RWPE2 (cell line): Measurements from ENCODE around the gene SLC29A3.
"Not testable (repeated sequence)": the region's sequence is repeated elsewhere in the genome, so short reads cannot be mapped to it uniquely, and the experiment has no call there.

Experiments
- ATAC-seq: fragments of 200-7000 bp; cut with Tn5 transposase; 3 replicates; pipeline ENCODE4 v1.9.1; 2021; ENCODE audit warnings: low read depth
- DNase-seq: peaks from one replicate; pipeline ENCODE4 v3.0.0-alpha.2; 2020; ENCODE audit warnings: low spot score
- H3K27ac ChIP-seq: fragments of 450-650 bp; 2 replicates; pipeline ENCODE4 v1.5.1; 2017; ENCODE audit warnings: mild to moderate bottlenecking; ENCODE audit not compliant: poor library complexity, severe bottlenecking
- H3K27me3 ChIP-seq: fragments of 250-450 bp; sonication (Bioruptor Pico); 2 replicates; pipeline ENCODE4 v1.5.1; 2021; ENCODE audit warnings: mild to moderate bottlenecking, moderate library complexity; ENCODE audit not compliant: insufficient read depth, poor library complexity, severe bottlenecking
- H3K36me3 ChIP-seq: fragments of 250-450 bp; sonication (Bioruptor Pico); 2 replicates; pipeline ENCODE4 v1.5.1; 2020; ENCODE audit warnings: low read depth, mild to moderate bottlenecking, moderate library complexity
- H3K4me1 ChIP-seq: fragments of 250-450 bp; sonication (Bioruptor Pico); 2 replicates; pipeline ENCODE4 v1.5.1; 2021; ENCODE audit warnings: mild to moderate bottlenecking, moderate library complexity; ENCODE audit not compliant: insufficient read depth, poor library complexity, severe bottlenecking
- H3K4me3 ChIP-seq: fragments of 250-450 bp; sonication (Bioruptor Pico); 2 replicates; pipeline ENCODE4 v1.5.1; 2021; ENCODE audit warnings: mild to moderate bottlenecking, moderate library complexity; ENCODE audit not compliant: severe bottlenecking
- H3K9me3 ChIP-seq: fragments of 250-450 bp; sonication (Bioruptor Pico); 2 replicates; pipeline ENCODE4 v1.5.1; 2021; ENCODE audit warnings: mild to moderate bottlenecking, moderate library complexity; ENCODE audit not compliant: severe bottlenecking
- TF ChIP-seq, protein P1 (sequence below): fragments of 450-650 bp; IDR thresholded peaks from one replicate; pipeline ENCODE4 v1.5.1; 2017; ENCODE audit warnings: mild to moderate bottlenecking, moderate library complexity; ENCODE audit not compliant: poor library complexity, severe bottlenecking

Gene SLC29A3

DNA sequence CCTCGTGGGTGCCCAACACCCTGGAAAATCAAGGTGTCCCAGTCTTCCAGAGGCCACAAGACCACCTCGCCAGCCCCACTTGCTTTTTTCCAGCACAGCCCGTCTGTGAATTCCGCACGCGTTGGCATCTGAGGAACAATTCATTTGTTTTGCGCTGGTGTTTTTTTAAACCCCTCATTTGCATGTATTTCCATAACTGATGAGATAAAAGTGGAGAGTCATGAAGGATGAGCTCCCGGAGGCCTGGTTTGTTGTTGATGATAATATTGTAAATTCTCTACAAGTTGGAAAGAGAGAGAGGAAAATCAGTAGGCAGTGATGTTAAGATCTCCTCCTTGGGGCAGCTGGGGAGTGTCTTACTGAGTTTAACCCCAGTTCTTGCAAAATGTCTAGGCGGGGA lies 34.6 kb downstream of the SLC29A3 start:
- TF ChIP-seq, protein P1, sequence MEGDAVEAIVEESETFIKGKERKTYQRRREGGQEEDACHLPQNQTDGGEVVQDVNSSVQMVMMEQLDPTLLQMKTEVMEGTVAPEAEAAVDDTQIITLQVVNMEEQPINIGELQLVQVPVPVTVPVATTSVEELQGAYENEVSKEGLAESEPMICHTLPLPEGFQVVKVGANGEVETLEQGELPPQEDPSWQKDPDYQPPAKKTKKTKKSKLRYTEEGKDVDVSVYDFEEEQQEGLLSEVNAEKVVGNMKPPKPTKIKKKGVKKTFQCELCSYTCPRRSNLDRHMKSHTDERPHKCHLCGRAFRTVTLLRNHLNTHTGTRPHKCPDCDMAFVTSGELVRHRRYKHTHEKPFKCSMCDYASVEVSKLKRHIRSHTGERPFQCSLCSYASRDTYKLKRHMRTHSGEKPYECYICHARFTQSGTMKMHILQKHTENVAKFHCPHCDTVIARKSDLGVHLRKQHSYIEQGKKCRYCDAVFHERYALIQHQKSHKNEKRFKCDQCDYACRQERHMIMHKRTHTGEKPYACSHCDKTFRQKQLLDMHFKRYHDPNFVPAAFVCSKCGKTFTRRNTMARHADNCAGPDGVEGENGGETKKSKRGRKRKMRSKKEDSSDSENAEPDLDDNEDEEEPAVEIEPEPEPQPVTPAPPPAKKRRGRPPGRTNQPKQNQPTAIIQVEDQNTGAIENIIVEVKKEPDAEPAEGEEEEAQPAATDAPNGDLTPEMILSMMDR, result no peak
- H3K36me3 ChIP-seq, result no peaks in the 10 kb centered on the region
- ATAC-seq (no peak), DNase-seq (no peak)
- H3K4me3 ChIP-seq, result no peak overlapping the region
- H3K4me1 ChIP-seq, result peaks cover 11% of the 10 kb centered on the region
- H3K27me3 ChIP-seq, result no peaks in the 10 kb centered on the region
- no peak overlapping the region for H3K27ac ChIP-seq
- H3K9me3 ChIP-seq, result no peaks in the 10 kb centered on the region

DNA sequence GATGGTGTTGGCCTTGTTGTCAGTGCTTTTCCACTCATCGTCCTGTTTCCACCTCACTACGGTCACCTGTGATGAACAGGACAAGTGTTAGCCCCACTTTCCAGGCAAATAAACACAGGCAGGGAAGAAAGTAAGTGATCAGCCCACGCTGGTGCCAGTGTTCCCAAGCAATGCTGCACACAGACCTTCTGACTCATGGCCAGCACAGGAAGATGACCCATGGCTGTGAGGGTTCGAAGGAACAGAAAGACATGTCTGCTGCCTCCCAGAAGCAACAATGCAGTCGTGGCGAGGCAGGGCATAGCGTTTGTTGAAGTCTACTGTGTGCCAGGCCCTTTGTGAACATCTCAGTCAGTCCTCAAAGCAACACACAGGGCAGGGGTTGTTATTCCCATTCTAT lies 35.7 kb downstream of the SLC29A3 start:
- ATAC-seq, result no peak
- Histone ChIP-seq H3K9me3 (no peaks in the 10 kb centered on the region), H3K27ac (no peak overlapping the region), H3K4me3 (no peak overlapping the region), H3K36me3 (no peaks in the 10 kb centered on the region), H3K4me1 (peaks cover 2% of the 10 kb centered on the region), H3K27me3 (no peaks in the 10 kb centered on the region)
- no peak for DNase-seq
- TF ChIP-seq, protein P1, result no peak

DNA sequence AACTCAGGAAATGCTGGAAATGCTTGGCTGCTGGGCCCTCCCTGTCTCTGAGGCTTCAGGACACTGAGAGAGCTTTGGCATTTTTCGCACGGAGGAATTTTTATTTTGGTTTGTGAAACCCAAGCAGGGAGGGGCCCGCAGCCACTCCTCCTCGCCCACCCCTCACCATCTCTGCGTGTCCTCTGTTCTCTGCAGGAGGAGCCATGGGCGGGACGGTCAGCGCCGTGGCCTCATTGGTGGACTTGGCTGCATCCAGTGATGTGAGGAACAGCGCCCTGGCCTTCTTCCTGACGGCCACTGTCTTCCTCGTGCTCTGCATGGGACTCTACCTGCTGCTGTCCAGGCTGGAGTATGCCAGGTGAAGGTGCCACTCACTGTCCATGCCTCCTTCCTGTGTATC lies 36.8 kb downstream of the SLC29A3 start:
- TF ChIP-seq, protein P1, result no peak
- Histone ChIP-seq H3K27ac (no peak overlapping the region), H3K4me3 (no peak overlapping the region), H3K4me1 (no peaks in the 10 kb centered on the region), H3K27me3 (no peaks in the 10 kb centered on the region), H3K9me3 (no peaks in the 10 kb centered on the region), H3K36me3 (no peaks in the 10 kb centered on the region)
- DNase-seq (no peak), ATAC-seq (no peak)

DNA sequence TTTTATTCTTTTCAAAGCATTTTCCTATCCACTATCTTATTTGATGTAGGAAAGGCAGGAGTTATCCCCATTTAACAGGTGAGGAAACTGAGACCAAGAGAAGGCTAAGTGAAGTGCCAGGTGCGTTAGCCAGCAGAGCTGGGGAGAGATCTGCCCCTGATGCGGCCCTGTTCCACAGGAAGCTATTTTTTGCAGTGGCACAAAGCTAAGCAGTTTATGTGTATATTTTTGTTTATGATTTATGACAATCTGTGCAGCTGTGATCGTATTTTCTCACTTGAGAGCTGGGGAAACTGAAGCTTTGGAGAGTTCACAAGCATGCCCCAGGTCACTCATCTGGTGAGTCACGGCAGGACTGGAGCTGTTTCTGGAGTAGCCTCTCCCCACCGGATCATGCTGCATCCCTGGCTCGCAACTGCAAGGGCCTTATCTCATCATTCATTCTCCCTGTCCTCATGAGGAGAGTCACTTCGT lies 38.8 kb downstream of the SLC29A3 start:
- H3K4me3 ChIP-seq, result no peak overlapping the region
- no peak for ATAC-seq
- no peaks in the 10 kb centered on the region for H3K36me3 ChIP-seq
- H3K4me1 ChIP-seq, result no peaks in the 10 kb centered on the region
- H3K27ac ChIP-seq, result no peak overlapping the region
- no peak for DNase-seq
- H3K9me3 ChIP-seq, result no peaks in the 10 kb centered on the region
- TF ChIP-seq, protein P1, result no peak
- H3K27me3 ChIP-seq, result no peaks in the 10 kb centered on the region

DNA sequence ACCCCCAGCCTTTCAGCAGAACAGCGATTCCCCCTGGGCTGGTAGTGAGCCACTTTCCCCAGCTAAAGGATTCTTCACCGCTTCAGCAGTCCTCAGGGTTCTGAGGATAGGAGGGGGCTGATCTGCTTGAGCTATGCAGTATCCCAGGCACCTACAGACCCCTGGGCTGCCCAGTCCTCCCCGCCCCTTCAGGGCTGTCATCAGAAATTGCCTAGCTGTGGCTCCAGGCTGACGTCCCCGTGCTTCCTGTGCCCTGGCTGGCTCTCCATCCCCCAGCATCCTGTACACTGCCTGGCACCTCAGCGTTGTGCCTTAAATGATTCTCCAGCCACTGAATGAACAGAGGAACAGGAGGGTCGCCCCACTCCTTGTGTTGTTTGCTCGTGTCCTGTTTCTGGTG lies 39.2 kb downstream of the SLC29A3 start:
- Histone ChIP-seq H3K9me3 (no peaks in the 10 kb centered on the region), H3K27ac (no peak overlapping the region), H3K27me3 (no peaks in the 10 kb centered on the region), H3K36me3 (no peaks in the 10 kb centered on the region), H3K4me3 (no peak overlapping the region), H3K4me1 (no peaks in the 10 kb centered on the region)
- ATAC-seq (no peak), DNase-seq (no peak)
- TF ChIP-seq, protein P1, result no peak

DNA sequence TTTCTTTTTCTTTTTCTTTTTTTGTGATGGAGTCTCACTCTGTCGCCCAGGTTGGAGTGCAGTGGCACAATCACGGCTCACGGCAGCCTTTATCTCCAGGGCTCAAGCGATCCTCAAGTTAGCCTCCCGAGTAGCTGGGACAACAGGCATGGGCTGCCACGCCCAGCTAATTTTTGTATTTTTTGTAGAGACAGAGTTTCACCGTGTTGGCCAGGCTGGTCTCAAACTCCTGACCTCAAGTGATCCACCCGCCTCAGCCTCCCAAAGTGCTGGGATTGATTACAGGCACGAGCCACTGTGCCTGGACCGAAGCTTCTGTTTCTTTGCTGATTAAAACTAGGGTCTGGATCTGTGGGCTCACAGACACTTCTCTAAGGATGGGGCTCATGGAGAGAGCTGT lies 39.8 kb downstream of the SLC29A3 start:
- not testable (repeated sequence) for DNase-seq, H3K4me3 ChIP-seq, H3K36me3 ChIP-seq, H3K9me3 ChIP-seq, H3K27ac ChIP-seq, H3K27me3 ChIP-seq, H3K4me1 ChIP-seq, ATAC-seq
